Endothelial cell (in vitro differentiated cells): ENCODE results near the gene RFC4. TPM values are rescaled to one million over a fixed set of nuclear protein-coding genes. Genes with fewer than 3 reads are reported as not detected.
"Not testable (repeated sequence)": the region's sequence is repeated elsewhere in the genome, so short reads cannot be mapped to it uniquely, and the experiment has no call there.

Experiments used
- DNase-seq: peaks from one replicate; pipeline ENCODE4 v3.0.0; 2021; ENCODE audit warnings: low spot score
- H3K27ac Mint-ChIP-seq: one replicate; pipeline ENCODE4 v1.8.0; 2021; ENCODE audit warnings: mixed read lengths, inconsistent platforms; ENCODE audit not compliant: unreplicated experiment
- H3K27me3 Mint-ChIP-seq: one replicate; pipeline ENCODE4 v1.8.0; 2021; ENCODE audit warnings: mild to moderate bottlenecking, moderate library complexity, mixed read lengths, inconsistent platforms; ENCODE audit not compliant: unreplicated experiment
- H3K36me3 Mint-ChIP-seq: one replicate; pipeline ENCODE4 v1.8.0; 2021; ENCODE audit warnings: mild to moderate bottlenecking, low read depth, mixed read lengths, inconsistent platforms; ENCODE audit not compliant: unreplicated experiment
- H3K4me1 Mint-ChIP-seq: one replicate; pipeline ENCODE4 v1.8.0; 2021; ENCODE audit warnings: mild to moderate bottlenecking, mixed read lengths, inconsistent platforms; ENCODE audit not compliant: unreplicated experiment
- H3K4me3 Mint-ChIP-seq: one replicate; pipeline ENCODE4 v1.8.0; 2021; ENCODE audit warnings: mild to moderate bottlenecking, mixed read lengths, inconsistent platforms; ENCODE audit not compliant: unreplicated experiment
- H3K9me3 Mint-ChIP-seq: one replicate; pipeline ENCODE4 v1.8.0; 2021; ENCODE audit warnings: mixed read lengths, inconsistent platforms; ENCODE audit not compliant: unreplicated experiment
- long read RNA-seq: library from polyadenylated mRNA; unstranded; transcript quantifications from one replicate; pipeline ENCODE4 v2.0.0, GENCODE V29; 2020; ENCODE audit not compliant: unreplicated experiment
- total RNA-seq: library from RNA; stranded (reverse); fragmentation: NEBNext Ultra II Directional; extraction: Animal tissue kit (Norgen Biotek cat#: 25700); gene quantifications from one replicate; pipeline ENCODE4 v1.2.1, GENCODE V29; 2021; ENCODE audit not compliant: unreplicated experiment
- TF ChIP-seq, protein P1 (sequence below): fragments of 200-600 bp; sonication (generic); IDR thresholded peaks from one replicate; pipeline ENCODE4 v1.5.0; 2021; ENCODE audit warnings: antibody characterized with exemption; ENCODE audit not compliant: unreplicated experiment

The RFC4 gene, protein sequence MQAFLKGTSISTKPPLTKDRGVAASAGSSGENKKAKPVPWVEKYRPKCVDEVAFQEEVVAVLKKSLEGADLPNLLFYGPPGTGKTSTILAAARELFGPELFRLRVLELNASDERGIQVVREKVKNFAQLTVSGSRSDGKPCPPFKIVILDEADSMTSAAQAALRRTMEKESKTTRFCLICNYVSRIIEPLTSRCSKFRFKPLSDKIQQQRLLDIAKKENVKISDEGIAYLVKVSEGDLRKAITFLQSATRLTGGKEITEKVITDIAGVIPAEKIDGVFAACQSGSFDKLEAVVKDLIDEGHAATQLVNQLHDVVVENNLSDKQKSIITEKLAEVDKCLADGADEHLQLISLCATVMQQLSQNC
- total RNA-seq = 30.2 TPM
- long read RNA-seq, transcript RFC4-202 (11 exons, 1,448 nt) = major isoform, 9 of 15 reads
- long read RNA-seq, partial matches to known transcripts = 0 of 15 reads
- long read RNA-seq, other reads (novel, unspliced or antisense) = 2 of 15 reads

DNA sequence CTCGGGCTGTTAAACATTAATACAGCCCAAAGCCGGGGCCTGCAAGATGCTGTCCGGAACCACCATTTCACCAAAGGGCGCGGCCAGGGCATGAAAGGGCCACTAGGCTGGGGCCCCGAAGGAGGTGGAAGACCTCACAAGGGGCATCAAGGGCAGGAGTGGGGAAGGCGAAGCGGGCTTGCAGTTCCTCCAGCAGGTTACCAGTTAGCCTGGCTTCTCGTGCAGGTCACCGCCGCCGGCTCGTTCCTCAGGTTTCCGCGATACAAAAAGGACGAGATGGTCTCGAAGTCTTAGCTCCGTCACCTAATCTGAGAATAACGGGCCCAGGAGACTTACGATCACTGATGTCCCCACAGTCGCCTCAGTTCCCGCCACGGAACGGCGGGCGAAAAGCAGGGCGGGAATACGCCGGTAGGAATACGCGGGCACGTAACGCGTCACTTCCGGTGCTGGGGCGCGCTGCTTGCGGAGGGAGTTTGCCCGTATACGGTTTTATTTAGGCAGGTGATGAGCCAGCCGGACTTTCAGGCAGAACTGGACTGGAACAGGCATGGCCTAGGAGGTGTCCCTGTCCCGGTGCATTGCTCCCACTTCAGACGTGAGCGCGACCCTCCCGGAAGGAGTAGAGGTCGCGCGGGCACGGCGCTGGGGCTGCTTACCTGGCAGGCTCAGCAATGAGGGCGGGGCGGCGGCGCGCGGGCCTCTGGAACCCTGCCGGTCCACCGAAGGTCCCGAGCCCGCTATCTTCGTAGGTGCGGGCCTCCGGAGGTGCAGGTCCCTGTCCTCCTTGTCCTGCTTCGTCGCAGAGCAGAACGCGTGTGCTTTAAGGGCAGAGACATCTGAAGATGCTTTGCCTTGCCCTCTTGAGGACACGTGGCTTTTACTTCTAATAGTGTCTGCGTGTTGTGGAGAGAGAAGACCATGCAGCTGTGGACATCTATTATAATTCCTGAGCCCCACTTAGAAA lies at the start of gene RFC4:
RFC4 (minus strand) TSS at position 394 of the 967 bp plus-strand sequence. CDS start 1,769 bp downstream, outside the sequence.
- peak; percentile 61 for DNase-seq
- H3K27ac Mint-ChIP-seq = peak within 1 kb of the TSS; percentile 52

DNA sequence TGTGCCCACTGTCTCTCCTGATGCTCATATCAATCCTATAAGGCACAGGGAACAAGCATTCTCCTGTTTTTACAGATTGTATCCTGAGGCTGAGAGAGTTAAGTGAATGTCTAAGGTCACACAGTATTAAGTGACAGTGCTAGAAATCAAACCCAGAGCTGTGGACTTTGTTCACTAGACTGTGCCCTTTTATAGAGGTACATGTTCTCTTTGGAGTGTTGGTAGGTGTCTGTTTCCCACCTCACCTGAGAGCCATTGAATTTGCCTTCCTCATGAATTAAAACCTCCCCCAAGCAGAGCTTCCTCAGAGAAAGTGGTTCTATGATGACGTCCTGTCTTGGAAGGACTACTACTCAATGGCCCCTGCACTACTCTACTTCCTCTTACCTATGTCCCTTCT lies 48.7 kb upstream of the RFC4 start:
- Mint-ChIP-seq H3K4me1 (peaks cover 2% of the 10 kb centered on the region), H3K27me3 (no peaks in the 10 kb centered on the region)

More for the DNA sequence above, at the start of gene RFC4:
- H3K4me3 Mint-ChIP-seq = peak within 1 kb of the TSS; percentile 93
- no peaks in the 10 kb centered on the region for H3K36me3 Mint-ChIP-seq
- H3K27me3 Mint-ChIP-seq = no peaks in the 10 kb centered on the region
- H3K4me1 Mint-ChIP-seq = peaks cover 4% of the 10 kb centered on the region
- TF ChIP-seq, protein P1, sequence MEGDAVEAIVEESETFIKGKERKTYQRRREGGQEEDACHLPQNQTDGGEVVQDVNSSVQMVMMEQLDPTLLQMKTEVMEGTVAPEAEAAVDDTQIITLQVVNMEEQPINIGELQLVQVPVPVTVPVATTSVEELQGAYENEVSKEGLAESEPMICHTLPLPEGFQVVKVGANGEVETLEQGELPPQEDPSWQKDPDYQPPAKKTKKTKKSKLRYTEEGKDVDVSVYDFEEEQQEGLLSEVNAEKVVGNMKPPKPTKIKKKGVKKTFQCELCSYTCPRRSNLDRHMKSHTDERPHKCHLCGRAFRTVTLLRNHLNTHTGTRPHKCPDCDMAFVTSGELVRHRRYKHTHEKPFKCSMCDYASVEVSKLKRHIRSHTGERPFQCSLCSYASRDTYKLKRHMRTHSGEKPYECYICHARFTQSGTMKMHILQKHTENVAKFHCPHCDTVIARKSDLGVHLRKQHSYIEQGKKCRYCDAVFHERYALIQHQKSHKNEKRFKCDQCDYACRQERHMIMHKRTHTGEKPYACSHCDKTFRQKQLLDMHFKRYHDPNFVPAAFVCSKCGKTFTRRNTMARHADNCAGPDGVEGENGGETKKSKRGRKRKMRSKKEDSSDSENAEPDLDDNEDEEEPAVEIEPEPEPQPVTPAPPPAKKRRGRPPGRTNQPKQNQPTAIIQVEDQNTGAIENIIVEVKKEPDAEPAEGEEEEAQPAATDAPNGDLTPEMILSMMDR = no peak
- no peaks in the 10 kb centered on the region for H3K9me3 Mint-ChIP-seq

DNA sequence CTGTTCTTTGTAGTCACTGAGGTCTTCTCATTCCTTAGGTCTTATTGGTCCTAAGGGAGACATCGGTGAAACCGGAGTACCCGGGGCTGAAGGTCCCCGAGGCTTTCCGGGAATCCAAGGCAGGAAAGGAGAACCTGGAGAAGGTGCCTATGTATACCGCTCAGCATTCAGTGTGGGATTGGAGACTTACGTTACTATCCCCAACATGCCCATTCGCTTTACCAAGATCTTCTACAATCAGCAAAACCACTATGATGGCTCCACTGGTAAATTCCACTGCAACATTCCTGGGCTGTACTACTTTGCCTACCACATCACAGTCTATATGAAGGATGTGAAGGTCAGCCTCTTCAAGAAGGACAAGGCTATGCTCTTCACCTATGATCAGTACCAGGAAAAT lies 47.9 kb upstream of the RFC4 start:
- H3K36me3 Mint-ChIP-seq = no peaks in the 10 kb centered on the region
- H3K27ac Mint-ChIP-seq = no peak overlapping the region
- TF ChIP-seq, protein P1 = no peak
- no peaks in the 10 kb centered on the region for H3K27me3 Mint-ChIP-seq
- H3K4me3 Mint-ChIP-seq = no peak overlapping the region
- DNase-seq = no peak
- peaks cover 2% of the 10 kb centered on the region for H3K4me1 Mint-ChIP-seq
- H3K9me3 Mint-ChIP-seq = no peaks in the 10 kb centered on the region

More for the DNA sequence above, 48.7 kb upstream of the RFC4 start:
- no peaks in the 10 kb centered on the region for H3K9me3 Mint-ChIP-seq
- TF ChIP-seq, protein P1 = no peak
- H3K36me3 Mint-ChIP-seq = no peaks in the 10 kb centered on the region
- no peak overlapping the region for H3K27ac Mint-ChIP-seq
- no peak overlapping the region for H3K4me3 Mint-ChIP-seq
- DNase-seq = no peak

DNA sequence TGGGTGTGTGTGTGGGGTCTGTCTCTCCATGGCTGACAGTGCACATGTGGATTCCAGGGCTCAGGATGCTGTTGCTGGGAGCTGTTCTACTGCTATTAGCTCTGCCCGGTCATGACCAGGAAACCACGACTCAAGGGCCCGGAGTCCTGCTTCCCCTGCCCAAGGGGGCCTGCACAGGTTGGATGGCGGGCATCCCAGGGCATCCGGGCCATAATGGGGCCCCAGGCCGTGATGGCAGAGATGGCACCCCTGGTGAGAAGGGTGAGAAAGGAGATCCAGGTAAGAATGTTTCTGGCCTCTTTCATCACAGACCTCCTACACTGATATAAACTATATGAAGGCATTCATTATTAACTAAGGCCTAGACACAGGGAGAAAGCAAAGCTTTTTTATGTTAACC lies 46.7 kb upstream of the RFC4 start:
- Mint-ChIP-seq H3K36me3 (no peaks in the 10 kb centered on the region), H3K27me3 (no peaks in the 10 kb centered on the region), H3K4me3 (no peak overlapping the region), H3K9me3 (no peaks in the 10 kb centered on the region), H3K27ac (no peak overlapping the region), H3K4me1 (peaks cover 2% of the 10 kb centered on the region)
- DNase-seq = no peak
- TF ChIP-seq, protein P1 = no peak

DNA sequence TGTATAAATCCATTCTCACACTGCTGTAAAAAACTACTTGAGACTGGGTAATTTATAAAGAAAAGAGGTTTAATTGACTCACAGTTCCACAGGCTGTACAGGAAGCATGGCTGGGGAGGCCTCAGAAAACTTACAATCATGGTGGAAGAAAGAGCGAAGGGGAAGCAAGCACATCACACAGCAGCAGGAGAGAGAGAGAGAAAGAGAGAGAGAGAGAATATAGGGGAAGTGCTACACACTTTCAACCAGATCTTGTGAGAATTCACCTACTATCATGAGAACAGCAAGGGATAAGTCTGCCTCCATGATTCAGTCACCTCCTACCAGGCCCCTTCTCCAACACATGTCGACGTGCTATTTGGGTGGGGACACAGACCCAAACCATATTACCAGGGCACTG lies 45.6 kb upstream of the RFC4 start:
- not testable (repeated sequence) for H3K4me3 Mint-ChIP-seq

More for the DNA sequence above, 45.6 kb upstream of the RFC4 start:
- DNase-seq, H3K9me3 Mint-ChIP-seq, H3K27ac Mint-ChIP-seq, H3K36me3 Mint-ChIP-seq, H3K4me1 Mint-ChIP-seq, H3K27me3 Mint-ChIP-seq: not testable (repeated sequence)
